Measurements from ENCODE around the gene GTPBP6. TPM values are rescaled to one million over a fixed set of nuclear protein-coding genes. Genes with fewer than 3 reads are reported as not detected.

The GTPBP6 gene, protein sequence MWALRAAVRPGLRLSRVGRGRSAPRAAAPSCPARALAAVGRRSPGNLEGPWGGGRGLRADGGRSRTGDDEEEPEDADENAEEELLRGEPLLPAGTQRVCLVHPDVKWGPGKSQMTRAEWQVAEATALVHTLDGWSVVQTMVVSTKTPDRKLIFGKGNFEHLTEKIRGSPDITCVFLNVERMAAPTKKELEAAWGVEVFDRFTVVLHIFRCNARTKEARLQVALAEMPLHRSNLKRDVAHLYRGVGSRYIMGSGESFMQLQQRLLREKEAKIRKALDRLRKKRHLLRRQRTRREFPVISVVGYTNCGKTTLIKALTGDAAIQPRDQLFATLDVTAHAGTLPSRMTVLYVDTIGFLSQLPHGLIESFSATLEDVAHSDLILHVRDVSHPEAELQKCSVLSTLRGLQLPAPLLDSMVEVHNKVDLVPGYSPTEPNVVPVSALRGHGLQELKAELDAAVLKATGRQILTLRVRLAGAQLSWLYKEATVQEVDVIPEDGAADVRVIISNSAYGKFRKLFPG
- polyA plus RNA-seq (2013) = 30.2 and 30.6 TPM in 2 replicates

DNA sequence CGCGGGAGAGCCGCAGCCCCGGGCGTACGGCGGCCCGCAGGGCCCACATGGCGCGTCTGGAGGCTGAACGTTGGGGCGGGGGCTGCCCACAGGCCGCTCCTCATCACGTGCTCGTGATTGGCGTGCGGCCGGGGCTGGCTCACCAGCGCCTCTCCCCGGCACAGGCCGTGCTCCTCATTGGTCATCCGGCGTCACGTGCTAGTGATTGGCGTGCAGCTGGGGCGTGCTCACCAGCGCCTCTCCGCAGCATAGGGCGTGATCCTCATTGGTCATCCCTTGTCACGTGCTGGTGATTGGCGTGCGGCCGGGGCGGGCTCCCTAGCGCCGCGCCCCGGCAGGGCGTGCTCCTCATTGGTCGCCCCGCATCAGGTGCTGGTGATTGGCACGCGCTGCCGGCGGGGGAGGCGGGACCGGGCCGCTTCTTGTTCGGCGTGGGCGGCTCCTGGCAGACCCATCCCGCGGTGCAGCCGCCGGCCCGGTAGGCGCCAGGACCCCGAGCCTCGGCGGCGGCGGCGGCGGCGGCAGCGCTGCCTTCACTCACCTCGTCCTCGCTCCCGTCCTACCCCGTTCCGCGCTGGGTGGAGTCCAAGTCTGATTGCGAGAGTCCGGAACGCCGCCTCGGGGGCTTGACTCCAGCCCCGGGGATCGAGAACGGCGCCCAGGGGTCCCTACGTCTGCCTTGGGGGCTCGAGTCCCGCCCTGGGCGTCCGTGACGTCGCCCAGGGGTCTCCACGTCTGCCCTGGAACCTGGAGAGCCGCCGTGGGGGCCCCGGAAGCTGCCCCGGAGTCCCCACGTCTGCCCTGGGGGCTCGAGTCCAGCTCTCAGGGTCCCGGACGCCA lies at the start of gene GTPBP6:
Gene GTPBP6 (minus strand): TSS at position 58 of the 840 bp plus-strand sequence. CDS start 9 bp downstream, at position 49.
- H3K4me3 ChIP-seq (ENCODE audit: low read depth, low read length) = peak within 1 kb of the TSS; percentile 99
- H2AK5ac ChIP-seq (ENCODE audit: low read length) = peak within 1 kb of the TSS; percentile 100
- no peaks in the 10 kb centered on the region for H3K27me3 ChIP-seq (ENCODE audit: insufficient read depth, low read length)
- H3K18ac ChIP-seq (ENCODE audit: low read length) = peak within 1 kb of the TSS; percentile 99
- peak; percentile 100 for DNase-seq
- H4K12ac ChIP-seq (ENCODE audit: low read depth, low read length) = peak within 1 kb of the TSS; percentile 97
- peaks cover 0 to 9% of the 10 kb centered on the region in 2 experiments for H3K4me1 ChIP-seq (ENCODE audit: control insufficient read depth in 1 of 2, insufficient read depth in 2 of 2, low read length in 2 of 2)
- H3K79me2 ChIP-seq (ENCODE audit: control insufficient read depth, insufficient read depth, low read length, poor library complexity) = peaks cover 18% of the 10 kb centered on the region
- WGBS (ENCODE audit: extremely low coverage, insufficient coverage, insufficient read length) = no CpG with 5 or more reads among the region's 97 CpGs
- no peak within 1 kb of the TSS for H3K23ac ChIP-seq (ENCODE audit: low read length)
- H4K8ac ChIP-seq (ENCODE audit: low read depth, low read length) = peak within 1 kb of the TSS; percentile 89
- peak within 1 kb of the TSS; percentile 100 for H3K4ac ChIP-seq (ENCODE audit: low read depth, low read length)
- peaks cover 5% of the 10 kb centered on the region for H3K9me3 ChIP-seq (ENCODE audit: insufficient read depth, low read depth, low read length)
- H2BK120ac ChIP-seq (ENCODE audit: insufficient read depth, low read length, poor library complexity) = peak within 1 kb of the TSS; percentile 98
- H3K36me3 ChIP-seq (ENCODE audit: control insufficient read depth in 1 of 2, insufficient read depth in 2 of 2, low read length in 2 of 2) = peaks cover 23 to 24% of the 10 kb centered on the region in 2 experiments
- peak within 1 kb of the TSS; percentile 100 for H3K9ac ChIP-seq (ENCODE audit: low read length)
- H3K27ac ChIP-seq (ENCODE audit: low read depth, low read length) = peak within 1 kb of the TSS; percentile 82
- H3K4me2 ChIP-seq (ENCODE audit: low read length) = peak within 1 kb of the TSS; percentile 96
- H3K79me1 ChIP-seq (ENCODE audit: low read length) = peaks cover 15% of the 10 kb centered on the region
- peak within 1 kb of the TSS; percentile 99 for H4K91ac ChIP-seq (ENCODE audit: low read depth, low read length)
- H2AFZ ChIP-seq (ENCODE audit: insufficient read depth, low read length, poor library complexity) = peak within 1 kb of the TSS; percentile 82
- peak within 1 kb of the TSS; percentile 76 for H2BK12ac ChIP-seq (ENCODE audit: low read length)
- peak within 1 kb of the TSS; percentile 98 for H2BK5ac ChIP-seq (ENCODE audit: low read depth, low read length, poor library complexity)
- peak within 1 kb of the TSS; percentile 99 for H3K14ac ChIP-seq (ENCODE audit: low read length)

DNA sequence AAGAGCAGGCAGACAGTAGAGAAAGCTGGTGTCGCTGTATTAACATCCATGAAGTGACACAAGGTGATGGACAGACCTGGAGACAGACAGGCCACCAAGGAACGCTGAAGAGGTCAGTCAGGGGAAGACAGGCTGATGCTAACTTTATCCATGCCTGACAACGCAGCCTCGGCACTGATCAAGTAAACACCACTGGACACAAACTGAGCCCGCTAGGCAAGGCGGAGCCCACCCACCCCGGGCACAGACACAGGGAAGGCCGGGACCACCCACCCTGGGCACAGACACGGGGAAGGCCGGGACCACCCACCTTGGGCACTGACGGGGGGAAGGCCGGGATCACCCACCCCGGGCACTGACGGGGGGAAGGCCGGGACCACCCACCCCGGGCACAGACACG lies 49.3 kb upstream of the GTPBP6 start:
- Histone ChIP-seq H3K79me2 (ENCODE audit: control insufficient read depth, insufficient read depth, low read length, poor library complexity) (no peaks in the 10 kb centered on the region), H3K23ac (ENCODE audit: low read length) (no peak overlapping the region), H3K36me3 (ENCODE audit: control insufficient read depth in 1 of 2, insufficient read depth in 2 of 2, low read length in 2 of 2) (peaks cover 2 to 5% of the 10 kb centered on the region in 2 experiments), H3K9ac (ENCODE audit: low read length) (no peak overlapping the region), H2BK12ac (ENCODE audit: low read length) (no peak overlapping the region), H3K4ac (ENCODE audit: low read depth, low read length) (no peak overlapping the region), H3K79me1 (ENCODE audit: low read length) (no peaks in the 10 kb centered on the region), H3K4me1 (ENCODE audit: control insufficient read depth in 1 of 2, insufficient read depth in 2 of 2, low read length in 2 of 2) (peaks cover 0 to 4% of the 10 kb centered on the region in 2 experiments), H3K9me3 (ENCODE audit: insufficient read depth, low read depth, low read length) (peaks cover 4% of the 10 kb centered on the region), H3K14ac (ENCODE audit: low read length) (no peak overlapping the region), H3K18ac (ENCODE audit: low read length) (no peak overlapping the region), H4K8ac (ENCODE audit: low read depth, low read length) (no peak overlapping the region), H4K91ac (ENCODE audit: low read depth, low read length) (no peak overlapping the region), H4K12ac (ENCODE audit: low read depth, low read length) (no peak overlapping the region), H2AK5ac (ENCODE audit: low read length) (no peak overlapping the region), H3K27me3 (ENCODE audit: insufficient read depth, low read length) (peaks cover under 1% of the 10 kb centered on the region), H3K4me3 (ENCODE audit: low read depth, low read length) (no peak overlapping the region), H2BK5ac (ENCODE audit: low read depth, low read length, poor library complexity) (no peak overlapping the region), H3K27ac (ENCODE audit: low read depth, low read length) (no peak overlapping the region), H2AFZ (ENCODE audit: insufficient read depth, low read length, poor library complexity) (no peak overlapping the region), H2BK120ac (ENCODE audit: insufficient read depth, low read length, poor library complexity) (no peak overlapping the region), H3K4me2 (ENCODE audit: low read length) (no peak overlapping the region)
- no peak for DNase-seq
- no CpG with 5 or more reads among the region's 17 CpGs for WGBS (ENCODE audit: extremely low coverage, insufficient coverage, insufficient read length)

DNA sequence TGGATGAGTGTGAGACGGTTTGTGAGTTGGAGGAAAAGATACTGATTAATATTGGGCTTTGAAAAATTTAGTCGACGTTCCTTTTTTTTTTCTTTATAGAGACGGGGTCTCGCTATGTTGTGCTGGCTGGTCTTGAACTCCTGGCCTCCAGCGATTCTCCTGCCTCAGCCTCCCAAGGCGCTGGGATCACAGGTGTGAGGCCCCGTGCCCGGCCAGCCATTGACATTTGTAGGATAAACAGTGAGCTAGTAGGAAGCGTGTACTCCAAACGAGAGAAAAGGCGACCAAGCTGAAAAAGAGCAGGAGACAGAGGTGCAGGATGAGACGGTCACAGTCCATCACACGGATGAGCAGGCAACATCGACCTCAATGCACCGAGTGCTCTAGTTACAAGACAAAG lies 48.8 kb upstream of the GTPBP6 start:
- H4K12ac ChIP-seq (ENCODE audit: low read depth, low read length) = no peak overlapping the region
- no peak overlapping the region for H3K4me2 ChIP-seq (ENCODE audit: low read length)
- H3K36me3 ChIP-seq (ENCODE audit: control insufficient read depth in 1 of 2, insufficient read depth in 2 of 2, low read length in 2 of 2) = peaks cover 2 to 5% of the 10 kb centered on the region in 2 experiments
- no peak overlapping the region for H2BK12ac ChIP-seq (ENCODE audit: low read length)
- H4K91ac ChIP-seq (ENCODE audit: low read depth, low read length) = no peak overlapping the region
- no peak overlapping the region for H3K14ac ChIP-seq (ENCODE audit: low read length)
- no peak overlapping the region for H2BK120ac ChIP-seq (ENCODE audit: insufficient read depth, low read length, poor library complexity)
- H2AFZ ChIP-seq (ENCODE audit: insufficient read depth, low read length, poor library complexity) = no peak overlapping the region
- H3K27me3 ChIP-seq (ENCODE audit: insufficient read depth, low read length) = no peaks in the 10 kb centered on the region
- peaks cover 0 to 4% of the 10 kb centered on the region in 2 experiments for H3K4me1 ChIP-seq (ENCODE audit: control insufficient read depth in 1 of 2, insufficient read depth in 2 of 2, low read length in 2 of 2)
- no peak overlapping the region for H3K23ac ChIP-seq (ENCODE audit: low read length)
- H3K27ac ChIP-seq (ENCODE audit: low read depth, low read length) = no peak overlapping the region
- peaks cover 5% of the 10 kb centered on the region for H3K9me3 ChIP-seq (ENCODE audit: insufficient read depth, low read depth, low read length)
- no peak overlapping the region for H3K18ac ChIP-seq (ENCODE audit: low read length)
- H3K4ac ChIP-seq (ENCODE audit: low read depth, low read length) = no peak overlapping the region
- WGBS (ENCODE audit: extremely low coverage, insufficient coverage, insufficient read length) = no CpG with 5 or more reads among the region's 16 CpGs
- no peaks in the 10 kb centered on the region for H3K79me2 ChIP-seq (ENCODE audit: control insufficient read depth, insufficient read depth, low read length, poor library complexity)
- H3K79me1 ChIP-seq (ENCODE audit: low read length) = no peaks in the 10 kb centered on the region
- no peak for DNase-seq
- H3K9ac ChIP-seq (ENCODE audit: low read length) = no peak overlapping the region
- H4K8ac ChIP-seq (ENCODE audit: low read depth, low read length) = no peak overlapping the region
- no peak overlapping the region for H2BK5ac ChIP-seq (ENCODE audit: low read depth, low read length, poor library complexity)
- H2AK5ac ChIP-seq (ENCODE audit: low read length) = no peak overlapping the region
- no peak overlapping the region for H3K4me3 ChIP-seq (ENCODE audit: low read depth, low read length)

DNA sequence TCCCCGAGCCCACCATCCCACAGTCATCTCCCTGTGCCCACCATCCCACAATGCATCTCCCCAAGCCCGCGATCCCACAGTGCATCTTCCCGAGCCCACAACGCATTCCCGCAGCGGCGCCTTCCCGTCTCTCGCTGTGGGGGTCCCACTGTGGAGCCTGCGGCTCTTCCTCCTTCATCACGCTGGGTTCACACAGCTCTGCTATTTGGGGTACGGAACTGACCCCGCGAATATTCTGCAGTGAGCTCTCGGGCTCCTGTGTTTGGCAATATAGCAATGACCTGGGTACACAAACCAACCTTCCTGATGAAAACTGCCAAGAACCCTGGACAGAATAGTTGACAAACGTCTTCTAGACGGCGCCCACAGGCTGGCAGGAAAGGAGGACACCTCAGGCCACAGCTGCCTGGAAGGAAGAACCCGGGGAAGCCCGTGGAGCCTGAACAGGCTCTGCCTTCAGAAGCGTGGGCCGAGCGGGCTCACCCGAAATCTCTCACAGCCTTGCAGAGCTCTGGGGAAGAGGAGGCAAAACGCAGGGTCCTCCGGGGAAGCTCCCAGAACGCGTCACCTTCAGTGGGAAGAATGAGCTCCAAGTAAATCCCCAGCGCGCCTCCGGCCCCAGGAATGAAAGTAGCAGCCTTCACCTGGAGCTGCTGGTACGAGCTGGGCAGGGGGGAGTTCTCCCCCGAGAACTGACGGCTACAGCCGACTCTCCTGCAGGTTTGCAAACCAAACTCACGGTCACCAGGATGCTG lies 45.2 kb upstream of the GTPBP6 start:
- Histone ChIP-seq H2BK120ac (ENCODE audit: insufficient read depth, low read length, poor library complexity) (no peak overlapping the region), H3K23ac (ENCODE audit: low read length) (no peak overlapping the region), H3K14ac (ENCODE audit: low read length) (no peak overlapping the region), H4K91ac (ENCODE audit: low read depth, low read length) (no peak overlapping the region), H2AK5ac (ENCODE audit: low read length) (no peak overlapping the region), H3K79me2 (ENCODE audit: control insufficient read depth, insufficient read depth, low read length, poor library complexity) (no peaks in the 10 kb centered on the region), H3K4me1 (ENCODE audit: control insufficient read depth in 1 of 2, insufficient read depth in 2 of 2, low read length in 2 of 2) (no peaks in the 10 kb centered on the region), H4K8ac (ENCODE audit: low read depth, low read length) (no peak overlapping the region), H2BK5ac (ENCODE audit: low read depth, low read length, poor library complexity) (no peak overlapping the region), H3K36me3 (ENCODE audit: control insufficient read depth in 1 of 2, insufficient read depth in 2 of 2, low read length in 2 of 2) (peaks cover 15 to 18% of the 10 kb centered on the region in 2 experiments), H2BK12ac (ENCODE audit: low read length) (no peak overlapping the region), H3K9me3 (ENCODE audit: insufficient read depth, low read depth, low read length) (peaks cover 13% of the 10 kb centered on the region), H3K9ac (ENCODE audit: low read length) (no peak overlapping the region), H2AFZ (ENCODE audit: insufficient read depth, low read length, poor library complexity) (no peak overlapping the region), H3K79me1 (ENCODE audit: low read length) (no peaks in the 10 kb centered on the region), H3K27ac (ENCODE audit: low read depth, low read length) (no peak overlapping the region), H4K12ac (ENCODE audit: low read depth, low read length) (no peak overlapping the region), H3K4me2 (ENCODE audit: low read length) (no peak overlapping the region), H3K18ac (ENCODE audit: low read length) (no peak overlapping the region), H3K27me3 (ENCODE audit: insufficient read depth, low read length) (no peaks in the 10 kb centered on the region), H3K4me3 (ENCODE audit: low read depth, low read length) (no peak overlapping the region), H3K4ac (ENCODE audit: low read depth, low read length) (no peak overlapping the region)
- no peak for DNase-seq
- no CpG with 5 or more reads among the region's 37 CpGs for WGBS (ENCODE audit: extremely low coverage, insufficient coverage, insufficient read length)
